Dedifferentiated amniotic fluid mesenchymal stem cell (primary cell): ENCODE results near the gene ZNF845.
"Not testable (repeated sequence)": the region's sequence is repeated elsewhere in the genome, so short reads cannot be mapped to it uniquely, and the experiment has no call there.

Experiments
- DNase-seq: peaks from one replicate; pipeline ENCODE4 v3.0.0-alpha.2; 2016; ENCODE audit errors: extremely low spot score

The ZNF845 gene

DNA sequence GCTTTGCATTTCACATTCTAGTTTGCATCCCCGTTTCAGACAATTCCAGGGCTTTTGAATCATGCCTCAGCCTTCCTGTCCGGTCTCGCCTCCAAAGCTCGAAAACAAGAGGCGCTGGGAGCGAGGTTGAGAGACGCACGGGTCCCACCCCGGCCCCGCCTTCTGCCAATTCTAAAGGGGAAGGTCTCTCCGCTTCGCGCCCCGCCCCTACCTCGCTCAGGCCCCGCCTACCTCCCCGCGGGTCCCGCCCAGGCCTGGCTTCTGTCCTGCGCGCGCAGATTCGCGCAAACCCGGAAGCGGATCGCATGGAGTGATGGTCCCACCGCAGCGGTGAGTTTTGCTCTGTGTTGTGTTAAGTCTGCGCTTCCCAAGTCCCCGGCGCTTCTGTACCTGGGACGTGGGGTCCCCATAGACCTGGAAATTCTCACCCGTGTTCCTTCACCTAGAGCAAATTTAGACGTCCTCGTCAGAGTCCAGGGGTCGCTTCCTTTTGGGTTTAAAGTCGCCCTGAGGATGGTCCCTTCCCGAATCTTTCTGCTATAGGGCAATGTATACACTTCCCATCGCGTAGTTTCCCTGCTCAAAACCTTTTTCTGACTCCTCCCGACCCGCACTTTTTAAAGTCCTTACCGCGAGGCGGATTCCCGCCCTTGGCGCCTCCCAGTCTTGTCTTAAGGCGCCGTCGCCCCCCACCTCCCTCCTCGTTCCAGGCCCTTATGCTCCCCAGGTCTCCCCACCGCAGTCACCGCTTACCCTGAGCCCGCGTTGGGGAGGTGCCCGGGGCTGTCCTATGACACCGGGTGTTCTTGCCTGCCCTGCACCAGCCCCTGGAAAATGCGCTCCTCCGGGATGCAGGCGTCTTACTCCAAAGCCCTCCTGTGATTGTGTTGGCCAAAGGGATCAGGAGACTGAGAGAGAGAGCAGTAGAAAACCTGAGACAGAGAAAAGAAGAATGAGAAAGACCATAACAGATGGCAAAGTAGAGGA, at the start of gene ZNF845:
Gene ZNF845 (plus strand): TSS at position 287 of the 987 bp plus-strand sequence. CDS start 7,559 bp downstream, outside the sequence.
- peak; percentile 89 for DNase-seq

DNA sequence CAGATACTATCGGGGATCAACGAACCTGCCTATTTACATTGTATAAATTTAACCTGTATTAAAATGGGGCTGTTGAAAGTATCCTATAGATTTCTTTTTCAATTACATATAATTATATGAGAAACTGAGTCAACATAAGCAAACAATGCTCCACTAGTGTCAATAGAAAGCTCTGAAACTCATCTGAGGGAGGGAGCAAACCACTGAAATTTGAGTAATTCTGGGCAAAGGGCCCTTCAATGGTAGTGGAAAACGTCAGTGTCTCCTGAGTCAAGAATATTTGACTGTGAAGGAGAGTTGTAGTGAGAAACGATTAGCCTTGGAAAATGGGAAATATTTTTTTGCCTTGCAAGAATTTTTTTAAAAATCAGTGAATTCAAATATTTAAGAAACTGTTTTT, 48.5 kb upstream of the ZNF845 start:
- no peak for DNase-seq

DNA sequence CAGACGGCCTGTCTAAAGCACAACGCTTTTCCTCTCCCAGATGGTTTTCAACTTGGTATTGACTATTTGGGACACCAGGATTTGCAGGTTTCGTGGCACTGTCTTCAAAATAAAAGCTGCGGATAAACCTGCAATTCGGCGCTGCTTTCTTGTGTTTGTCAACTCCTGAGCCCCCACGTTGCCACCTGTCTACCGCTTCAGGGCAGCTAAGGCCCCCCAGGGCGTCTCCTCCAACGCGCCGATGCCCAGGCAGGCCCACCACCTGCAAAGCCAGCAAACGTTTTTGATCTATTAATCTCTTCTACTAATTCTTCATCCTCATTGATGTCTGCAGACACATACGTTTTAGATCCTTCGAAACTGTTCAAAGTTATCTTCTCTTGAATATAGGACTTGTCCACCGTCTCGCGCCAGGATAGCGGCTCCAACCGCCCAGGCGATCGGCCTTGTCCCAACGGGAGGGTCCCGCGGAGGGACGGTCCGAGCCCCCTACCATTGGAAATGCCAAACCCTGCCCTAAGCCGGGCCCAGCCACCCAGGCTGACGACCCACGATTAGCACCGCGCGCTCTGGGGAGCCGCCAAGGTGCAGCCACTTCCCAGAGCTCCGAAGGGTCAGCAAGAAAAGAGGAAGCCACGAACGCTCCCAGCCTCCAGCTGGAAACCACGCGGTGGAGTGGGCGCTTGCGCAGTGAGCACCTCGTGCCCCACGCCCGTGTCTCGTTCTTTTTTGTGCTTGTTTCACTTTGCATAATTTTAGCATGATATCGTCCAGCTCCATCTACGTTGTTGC, 42.6 kb upstream of the ZNF845 start:
- DNase-seq = no peak

DNA sequence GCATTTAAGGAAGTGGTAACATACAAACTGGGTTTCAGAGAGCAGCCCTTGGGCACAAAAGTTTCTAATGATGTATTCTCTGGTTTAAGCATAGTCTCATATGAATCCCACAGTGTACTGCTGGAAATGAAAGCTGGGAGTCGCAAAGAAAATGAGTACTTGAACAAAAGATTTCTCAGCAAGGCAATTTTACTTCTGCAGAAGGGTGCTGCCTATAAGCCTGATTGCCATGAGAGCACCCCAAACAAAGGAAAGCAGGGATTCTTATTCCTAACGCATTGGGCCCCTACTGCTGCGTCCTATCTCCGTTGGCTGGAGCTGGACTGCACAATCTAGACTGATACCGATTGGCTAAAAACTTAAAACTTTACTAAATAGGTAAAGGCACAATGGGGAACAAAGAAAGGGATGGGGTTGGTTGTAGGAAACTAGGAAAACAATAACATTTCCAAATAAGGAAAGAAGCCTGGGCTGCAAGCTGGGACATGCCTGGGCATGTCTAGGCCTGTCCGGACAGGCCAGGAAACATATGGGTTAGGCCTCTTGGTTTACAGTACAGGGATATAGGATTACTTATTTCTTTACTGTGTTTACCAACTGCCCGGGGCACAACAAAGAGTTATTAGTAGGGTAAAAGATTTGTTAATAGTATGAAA, 38.6 kb upstream of the ZNF845 start:
- no peak for DNase-seq

DNA sequence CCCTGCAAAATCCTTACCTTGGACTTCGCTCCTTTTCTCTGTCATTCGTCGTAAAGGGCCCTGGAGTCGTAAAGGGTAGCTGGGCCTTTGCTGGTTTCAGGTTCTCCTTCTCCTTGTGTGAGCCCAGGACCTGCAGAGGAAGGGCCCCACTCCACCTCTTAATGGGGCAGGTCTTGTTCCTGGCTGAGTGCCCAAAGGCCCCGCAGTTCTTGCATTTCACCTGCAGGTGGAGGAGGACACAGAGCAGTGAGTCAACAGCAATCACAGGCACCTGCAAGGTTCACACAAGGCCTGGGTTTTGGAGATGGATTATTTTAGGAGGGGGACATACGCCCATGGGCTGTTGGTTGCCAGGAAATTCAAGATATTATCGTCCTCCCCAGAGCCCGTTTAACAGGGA, 32.2 kb upstream of the ZNF845 start:
- not testable (repeated sequence) for DNase-seq

DNA sequence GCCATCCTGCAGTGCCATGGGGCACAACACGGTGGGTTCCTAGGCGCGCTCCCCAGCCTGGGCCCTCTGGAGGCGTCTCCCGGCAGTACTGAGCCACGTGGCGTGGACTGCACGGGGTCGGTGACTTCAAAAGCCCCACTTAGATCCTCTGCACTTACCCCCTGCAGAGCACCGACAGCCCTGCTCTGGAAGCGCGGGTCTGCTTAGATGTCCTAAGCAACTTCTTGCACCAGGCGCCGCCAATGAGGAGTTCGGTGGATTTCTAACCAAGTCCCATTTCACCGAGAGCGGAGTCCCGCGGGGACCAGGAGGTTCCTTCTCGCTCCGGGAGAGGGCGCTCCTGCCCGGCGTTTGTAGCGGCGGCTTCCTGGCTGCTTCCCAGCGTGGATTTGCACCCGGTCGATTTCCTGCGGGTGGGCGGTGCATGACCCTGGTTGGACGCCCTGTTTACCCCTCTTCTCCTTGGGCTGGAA, 25.2 kb upstream of the ZNF845 start:
- DNase-seq = peak; percentile 17

DNA sequence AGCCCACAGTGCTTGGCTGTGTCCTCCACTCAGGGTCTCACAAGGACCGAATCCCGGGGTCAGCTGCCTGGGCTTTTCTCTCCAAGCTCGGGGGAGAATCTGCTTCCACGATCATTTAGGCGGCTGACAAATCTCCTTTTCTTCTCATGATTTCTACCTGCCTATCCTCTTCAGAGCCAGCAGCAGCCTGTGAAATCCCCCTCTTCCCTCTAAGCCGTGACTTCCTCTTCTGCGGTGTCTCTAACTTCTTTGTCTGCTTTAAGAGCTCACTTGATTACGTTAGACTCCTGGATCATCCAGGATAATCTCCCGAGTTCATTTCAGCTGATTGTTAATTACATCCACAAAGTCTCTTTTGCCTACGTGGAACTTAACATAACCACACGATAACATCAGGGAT, 22.5 kb upstream of the ZNF845 start:
- no peak for DNase-seq

DNA sequence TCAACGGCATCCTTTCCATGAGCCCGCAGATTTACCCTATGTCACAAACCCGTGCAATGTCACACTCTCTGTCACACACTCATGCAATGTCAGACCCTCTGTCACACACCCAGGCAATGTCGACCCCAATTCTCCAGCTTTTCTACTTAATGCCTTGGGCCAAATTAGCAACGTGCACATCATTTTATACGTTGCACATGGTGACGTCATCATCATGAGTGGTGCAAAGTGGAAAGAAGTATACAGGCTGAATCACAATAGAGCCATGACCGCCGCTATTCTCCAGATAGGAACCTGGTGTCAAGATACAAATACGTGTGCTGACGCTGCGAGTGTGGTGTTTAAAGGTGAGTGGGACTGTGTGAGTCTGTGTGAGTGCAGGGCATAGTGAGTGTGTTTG, 21.7 kb upstream of the ZNF845 start:
- DNase-seq = no peak

DNA sequence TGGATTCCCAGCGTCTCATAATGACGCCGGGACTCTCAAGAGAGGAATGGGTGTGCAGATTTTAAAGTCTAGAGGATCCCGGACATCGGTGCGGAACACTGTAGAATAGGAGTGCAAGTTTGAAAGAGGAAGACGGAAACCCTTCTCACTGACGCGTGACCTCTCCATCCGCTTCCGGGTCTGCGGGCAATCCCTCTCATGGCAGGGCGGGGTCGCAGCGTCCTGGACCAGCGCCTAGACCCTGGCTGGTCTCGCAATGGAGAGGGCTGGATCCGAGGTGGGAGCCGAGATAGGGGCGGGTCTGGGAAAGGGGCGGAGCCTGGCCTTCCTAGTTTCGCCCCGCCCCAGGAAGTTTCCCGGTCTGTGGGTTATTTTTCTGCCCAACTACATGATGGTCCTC, 4.6 kb upstream of the ZNF845 start:
- DNase-seq = no peak

DNA sequence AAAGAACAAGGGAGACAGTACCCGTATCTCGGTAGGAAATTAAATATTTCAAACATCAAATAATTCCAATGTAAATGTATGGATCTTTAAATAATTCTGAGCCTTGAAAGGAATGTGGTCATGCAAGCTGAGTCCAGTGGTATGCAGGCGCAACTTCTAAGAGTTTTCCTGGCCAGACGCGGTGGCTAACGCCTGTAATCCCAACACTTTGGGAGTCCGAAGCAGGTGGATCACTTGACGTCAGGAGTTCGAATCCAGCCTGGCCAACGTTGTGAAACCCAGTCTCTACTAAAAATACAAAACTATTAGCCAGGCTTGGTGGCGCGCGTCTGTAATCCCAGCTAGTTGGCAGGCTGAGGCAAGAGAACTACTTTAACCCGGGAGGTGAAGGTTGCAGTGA, 1.1 kb upstream of the ZNF845 start:
- no peak for DNase-seq

DNA sequence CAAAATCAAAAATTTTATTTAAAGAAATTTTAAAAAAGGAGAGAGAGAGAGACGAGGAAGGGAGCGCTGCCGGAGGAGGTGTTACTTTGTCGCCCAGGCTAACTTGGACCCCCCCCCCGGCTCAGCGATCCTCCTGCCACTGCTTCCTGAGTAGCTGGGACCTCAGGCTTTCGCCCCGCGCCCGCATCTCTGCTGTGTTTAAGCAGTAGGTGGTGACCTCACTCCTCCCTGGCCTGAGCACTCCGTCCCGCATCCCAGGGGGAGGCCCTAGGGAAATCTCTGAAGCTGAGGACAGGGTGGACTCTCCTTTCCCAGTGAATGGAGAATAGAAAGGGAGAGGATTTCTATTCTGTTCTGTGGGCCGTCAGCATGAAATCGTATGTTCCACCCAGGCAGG, 485 bp upstream of the ZNF845 start:
- no peak for DNase-seq

DNA sequence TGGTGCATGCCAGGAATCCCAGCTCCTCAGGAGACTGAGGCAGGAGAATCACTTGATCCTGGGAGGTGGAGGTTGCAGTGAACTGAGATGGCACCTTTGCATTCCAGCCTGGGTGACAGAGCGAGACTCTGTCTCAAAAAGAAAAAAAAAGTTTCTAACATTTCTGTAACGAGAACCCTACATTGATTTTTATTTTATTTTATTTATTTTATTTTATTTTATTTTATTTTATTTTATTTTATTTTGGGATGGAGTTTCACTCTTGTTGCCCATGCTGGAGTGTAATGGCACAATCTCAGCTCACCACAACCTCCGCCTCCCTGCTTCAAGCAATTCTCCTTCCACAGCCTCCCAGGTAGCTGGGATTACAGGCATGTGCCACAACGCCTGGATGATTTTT, 10.9 kb downstream of the ZNF845 start:
- not testable (repeated sequence) for DNase-seq

DNA sequence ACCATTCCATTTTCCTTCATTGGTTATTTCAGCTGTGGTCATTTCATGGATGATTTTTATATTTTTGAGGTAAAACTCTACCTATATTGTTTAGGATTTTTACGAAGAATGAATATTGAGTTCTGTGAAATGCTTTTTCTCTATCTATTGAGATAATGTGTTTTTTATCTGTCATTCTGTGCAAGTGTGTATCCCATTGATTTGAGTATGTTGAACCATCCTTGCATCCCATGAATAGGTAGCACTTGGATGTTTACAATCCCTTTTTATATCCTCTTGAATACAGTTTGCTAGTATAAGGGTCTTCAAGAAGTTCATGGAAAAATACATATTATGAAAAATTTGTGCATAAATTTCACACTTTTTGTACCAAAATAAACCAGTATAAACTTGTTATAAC, 22.2 kb downstream of the ZNF845 start:
- no peak for DNase-seq

DNA sequence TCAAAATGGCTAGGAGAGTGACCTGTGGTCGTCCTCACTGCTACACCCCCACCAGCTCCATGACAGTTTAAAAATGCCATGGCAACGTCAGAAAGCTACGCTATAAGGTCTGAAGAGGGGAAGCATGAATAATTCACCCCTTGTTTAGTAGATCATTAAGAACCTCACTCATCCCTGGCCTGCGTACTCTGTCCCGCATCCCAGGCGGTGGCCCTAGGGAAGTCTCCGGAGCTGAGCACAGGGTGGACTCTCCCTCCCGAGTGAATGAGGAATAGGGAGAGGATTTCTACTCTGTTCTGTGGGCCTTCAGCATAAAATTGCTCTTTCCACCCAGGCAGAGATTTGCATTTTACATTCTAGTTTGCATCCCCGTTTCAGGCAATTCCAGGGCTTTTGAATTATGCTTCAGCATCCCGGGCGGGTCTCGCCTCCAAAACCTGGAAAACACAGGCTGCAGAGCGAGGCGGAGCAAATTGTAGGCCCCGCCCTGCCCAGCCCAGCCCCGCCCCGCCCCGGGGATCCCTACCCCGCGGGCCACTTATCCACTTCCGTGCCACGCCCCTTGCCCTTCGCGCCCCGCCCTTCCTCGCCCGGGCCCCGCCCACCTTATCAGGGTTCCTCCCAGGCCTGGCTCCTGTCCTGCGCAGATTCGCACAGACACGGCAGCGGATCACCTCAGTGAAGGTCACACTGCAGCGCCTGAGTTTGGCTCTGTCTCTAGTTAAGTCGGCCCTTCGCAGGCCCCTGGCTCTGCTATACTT, 24.5 kb downstream of the ZNF845 start:
- no peak for DNase-seq

DNA sequence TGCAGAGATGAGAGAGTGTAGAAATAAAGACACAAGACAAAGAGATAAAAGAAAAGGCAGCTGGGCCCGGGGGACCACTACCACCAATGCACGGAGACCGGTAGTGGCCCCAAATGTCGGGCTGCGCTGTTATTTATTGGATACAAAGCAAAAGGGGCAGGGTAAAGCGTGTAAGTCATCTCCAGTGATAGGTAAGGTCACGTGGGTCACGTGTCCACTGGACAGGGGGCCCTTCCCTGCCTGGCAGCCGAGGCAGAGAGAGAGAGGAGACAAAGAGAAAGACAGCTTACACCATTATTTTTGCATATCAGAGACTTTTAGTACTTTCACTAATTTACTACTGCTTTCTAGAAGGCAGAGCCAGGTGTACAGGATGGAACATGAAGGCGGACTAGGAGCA, 26.5 kb downstream of the ZNF845 start:
- not testable (repeated sequence) for DNase-seq

DNA sequence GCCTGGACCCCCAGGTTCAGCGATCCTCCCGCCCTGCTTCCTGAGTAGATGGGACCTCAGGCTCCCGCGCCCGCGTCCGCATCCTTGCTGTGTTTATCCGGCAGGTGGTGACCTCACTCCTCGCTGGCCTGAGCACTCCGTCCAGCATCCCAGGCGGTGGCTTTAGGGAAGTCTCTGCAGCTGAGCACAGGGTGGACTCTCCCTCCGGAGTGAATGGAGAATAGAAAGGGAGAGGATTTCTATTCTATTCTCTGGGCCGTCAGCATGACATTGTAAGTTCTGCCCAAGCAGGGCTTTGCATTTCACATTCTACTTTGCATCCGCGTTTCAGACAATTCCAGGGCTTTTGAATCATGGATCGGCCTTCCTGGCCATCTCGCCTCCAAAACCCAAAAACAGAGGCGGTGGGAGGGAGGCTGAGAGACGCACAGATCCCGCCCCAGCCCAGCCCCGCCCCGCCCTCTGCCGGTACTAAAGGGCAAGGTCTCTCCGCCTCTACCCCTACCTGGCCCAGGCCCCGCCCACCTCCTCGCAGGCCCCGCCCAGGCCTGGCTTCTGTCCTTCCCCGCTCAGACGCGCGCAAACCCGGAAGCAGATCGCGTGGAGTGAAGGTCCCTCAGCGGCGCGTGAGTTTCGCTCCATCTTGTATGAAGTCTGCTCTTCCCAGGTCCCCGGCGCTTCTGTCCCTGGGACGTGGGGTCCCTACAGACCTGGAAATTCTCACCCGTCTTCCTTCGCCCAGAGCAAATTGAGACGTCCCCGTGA, 31.8 kb downstream of the ZNF845 start, which contains the start of gene ZNF525:
Gene ZNF525 (plus strand): TSS at position 572 of the 765 bp plus-strand sequence. CDS start 6,577 bp downstream, outside the sequence.
- peak; percentile 46 for DNase-seq

DNA sequence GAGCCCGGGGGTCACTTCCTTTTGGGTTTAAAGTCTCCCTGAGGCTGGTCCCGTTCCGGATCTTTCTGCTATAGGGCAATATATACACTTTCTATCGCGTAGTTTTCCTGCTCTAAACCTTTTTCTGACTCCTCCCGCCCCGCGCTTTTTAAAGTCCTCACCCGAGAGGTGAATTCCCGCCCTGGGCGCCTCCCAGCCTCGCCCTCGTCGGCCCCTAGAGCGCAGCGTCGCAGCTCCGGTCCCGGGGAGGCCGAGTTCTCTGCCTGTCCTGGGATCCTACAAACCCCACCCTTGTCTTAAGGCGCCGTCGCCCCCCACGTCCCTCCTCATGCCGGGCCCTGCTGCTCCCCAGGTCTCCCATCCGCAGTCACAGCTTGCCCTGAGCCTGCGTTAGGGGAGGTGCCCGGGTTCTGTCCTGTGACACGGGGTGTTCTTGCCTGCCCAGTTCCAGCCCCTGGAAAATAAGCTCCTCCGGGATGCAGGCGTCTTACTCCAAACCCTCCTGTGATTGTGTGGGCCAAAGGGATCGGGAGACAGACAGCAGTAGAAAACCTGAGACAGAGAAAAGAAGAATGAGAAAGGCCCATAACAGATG, 32.4 kb downstream of the ZNF845 start:
- no peak for DNase-seq

DNA sequence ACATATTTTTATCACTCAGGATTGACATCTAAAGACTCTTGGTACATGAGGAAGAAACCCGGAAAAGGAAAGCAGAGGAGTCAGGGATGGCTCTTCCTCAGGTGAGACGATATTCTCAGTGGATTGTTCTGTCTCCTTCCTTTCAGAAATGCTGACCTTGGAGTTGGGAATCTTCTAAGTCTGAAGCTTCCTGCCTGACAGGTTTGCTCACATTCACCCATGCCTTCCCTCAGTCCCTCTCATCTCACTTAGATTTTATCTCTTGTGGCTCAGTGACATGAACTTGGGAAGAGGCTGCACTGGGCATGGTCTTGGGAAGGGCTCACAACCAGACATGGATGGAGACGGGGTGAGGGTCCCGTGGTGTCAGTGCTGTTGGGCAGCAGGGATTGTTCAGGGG, 38.6 kb downstream of the ZNF845 start:
- DNase-seq = no peak

DNA sequence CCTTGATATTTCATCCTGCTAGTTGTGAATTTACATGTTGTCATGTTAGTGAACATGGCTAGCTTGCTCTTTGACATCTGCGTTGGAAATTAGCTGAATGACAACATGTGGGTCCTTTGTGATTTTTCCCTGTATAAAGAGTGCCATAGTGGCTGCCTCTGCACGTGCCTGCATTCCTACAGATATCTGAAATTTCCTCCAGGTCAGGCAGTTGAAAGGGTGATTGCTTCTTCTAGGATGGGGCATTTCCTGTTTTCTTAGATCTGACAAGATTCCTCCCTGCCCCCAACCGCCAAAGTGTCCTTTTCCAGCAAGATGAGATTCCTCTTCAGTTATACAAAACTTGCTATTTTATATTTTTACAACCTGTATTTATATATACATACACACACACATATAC, 40.7 kb downstream of the ZNF845 start:
- no peak for DNase-seq

DNA sequence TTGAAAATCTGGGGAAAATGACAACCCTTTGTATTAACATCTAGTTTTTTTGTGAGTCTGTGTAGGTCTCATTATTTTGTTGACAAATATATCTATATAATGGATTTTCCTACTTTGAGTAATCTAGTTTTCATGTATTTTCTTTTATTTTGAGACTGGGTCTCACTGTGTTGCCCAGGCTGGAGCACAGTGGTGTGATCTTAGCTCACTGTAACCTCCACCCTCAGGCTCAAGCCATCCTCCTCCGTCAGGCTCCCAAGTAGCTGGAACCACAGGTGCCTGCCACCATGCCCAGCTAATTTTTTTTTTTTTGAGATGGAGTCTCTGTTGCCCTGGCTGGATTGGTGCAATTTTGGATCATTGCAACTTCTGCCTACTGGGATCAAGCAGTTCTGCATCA, 41.2 kb downstream of the ZNF845 start:
- DNase-seq = no peak
